GM12801 (cell line): ENCODE results near the gene TUB.

Experiments
- TF ChIP-seq, protein P1 (sequence below): IDR thresholded peaks from one replicate; pipeline ENCODE4 v1.5.1; 2011; ENCODE audit warnings: control low read depth; ENCODE audit not compliant: insufficient read length; ENCODE audit errors: extremely low read depth

Gene TUB

DNA sequence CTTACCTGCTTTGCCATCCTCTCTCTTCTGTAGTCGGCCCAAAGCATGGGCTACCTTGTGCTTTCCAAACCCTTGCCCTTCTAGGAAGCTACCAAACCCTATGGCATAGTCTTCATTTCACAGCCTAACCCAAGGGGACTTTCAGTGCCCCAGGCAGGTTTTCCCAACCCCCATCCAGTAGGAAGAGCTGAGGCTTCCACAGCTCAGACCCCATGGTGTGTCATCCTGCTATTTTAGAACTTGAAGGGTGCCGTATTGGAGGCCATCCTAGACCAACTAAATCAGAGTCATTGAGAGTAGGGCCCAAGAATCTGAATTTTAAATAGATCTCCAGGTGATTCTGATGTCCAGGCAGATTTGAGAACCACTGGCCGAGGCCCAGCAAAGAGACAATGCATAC is 31.9 kb upstream of the TUB start:
- TF ChIP-seq, protein P1, sequence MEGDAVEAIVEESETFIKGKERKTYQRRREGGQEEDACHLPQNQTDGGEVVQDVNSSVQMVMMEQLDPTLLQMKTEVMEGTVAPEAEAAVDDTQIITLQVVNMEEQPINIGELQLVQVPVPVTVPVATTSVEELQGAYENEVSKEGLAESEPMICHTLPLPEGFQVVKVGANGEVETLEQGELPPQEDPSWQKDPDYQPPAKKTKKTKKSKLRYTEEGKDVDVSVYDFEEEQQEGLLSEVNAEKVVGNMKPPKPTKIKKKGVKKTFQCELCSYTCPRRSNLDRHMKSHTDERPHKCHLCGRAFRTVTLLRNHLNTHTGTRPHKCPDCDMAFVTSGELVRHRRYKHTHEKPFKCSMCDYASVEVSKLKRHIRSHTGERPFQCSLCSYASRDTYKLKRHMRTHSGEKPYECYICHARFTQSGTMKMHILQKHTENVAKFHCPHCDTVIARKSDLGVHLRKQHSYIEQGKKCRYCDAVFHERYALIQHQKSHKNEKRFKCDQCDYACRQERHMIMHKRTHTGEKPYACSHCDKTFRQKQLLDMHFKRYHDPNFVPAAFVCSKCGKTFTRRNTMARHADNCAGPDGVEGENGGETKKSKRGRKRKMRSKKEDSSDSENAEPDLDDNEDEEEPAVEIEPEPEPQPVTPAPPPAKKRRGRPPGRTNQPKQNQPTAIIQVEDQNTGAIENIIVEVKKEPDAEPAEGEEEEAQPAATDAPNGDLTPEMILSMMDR = no peak

DNA sequence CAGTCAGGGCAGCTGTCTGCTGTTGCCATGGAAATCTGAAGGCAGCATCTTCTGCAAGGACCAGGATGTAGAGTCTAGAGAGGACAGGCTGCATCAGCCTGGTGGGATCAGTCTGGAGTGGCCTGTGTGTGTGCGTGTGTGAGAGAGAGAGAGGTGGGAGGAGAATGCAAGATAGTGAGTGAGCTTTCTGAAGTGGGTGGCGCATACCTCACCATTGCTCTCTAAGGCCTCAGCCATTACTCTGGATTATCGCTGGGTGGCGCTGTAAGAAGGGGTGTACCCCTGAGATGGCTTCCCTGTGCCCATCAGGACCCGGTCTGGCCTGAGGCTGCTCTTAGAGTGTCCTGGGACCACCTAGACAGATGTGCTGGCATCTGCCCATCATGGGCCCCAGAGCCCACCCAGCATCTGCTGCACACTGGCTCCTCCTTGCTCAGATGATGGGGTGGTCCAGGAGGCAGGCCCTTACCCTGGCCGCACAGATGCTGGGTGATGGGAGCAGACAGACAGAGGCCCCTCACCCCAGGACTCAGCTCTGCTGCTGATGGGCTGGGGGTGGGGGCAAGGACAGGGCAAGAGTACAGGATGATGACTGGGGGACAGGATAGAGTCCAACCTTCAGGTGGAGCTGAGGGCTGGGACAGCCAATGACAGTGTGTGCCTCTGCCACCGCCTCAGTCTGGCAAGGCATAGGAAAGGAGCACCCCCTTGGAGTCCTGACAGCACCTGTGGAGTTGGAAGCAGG is 25.7 kb upstream of the TUB start:
- TF ChIP-seq, protein P1 = no peak

DNA sequence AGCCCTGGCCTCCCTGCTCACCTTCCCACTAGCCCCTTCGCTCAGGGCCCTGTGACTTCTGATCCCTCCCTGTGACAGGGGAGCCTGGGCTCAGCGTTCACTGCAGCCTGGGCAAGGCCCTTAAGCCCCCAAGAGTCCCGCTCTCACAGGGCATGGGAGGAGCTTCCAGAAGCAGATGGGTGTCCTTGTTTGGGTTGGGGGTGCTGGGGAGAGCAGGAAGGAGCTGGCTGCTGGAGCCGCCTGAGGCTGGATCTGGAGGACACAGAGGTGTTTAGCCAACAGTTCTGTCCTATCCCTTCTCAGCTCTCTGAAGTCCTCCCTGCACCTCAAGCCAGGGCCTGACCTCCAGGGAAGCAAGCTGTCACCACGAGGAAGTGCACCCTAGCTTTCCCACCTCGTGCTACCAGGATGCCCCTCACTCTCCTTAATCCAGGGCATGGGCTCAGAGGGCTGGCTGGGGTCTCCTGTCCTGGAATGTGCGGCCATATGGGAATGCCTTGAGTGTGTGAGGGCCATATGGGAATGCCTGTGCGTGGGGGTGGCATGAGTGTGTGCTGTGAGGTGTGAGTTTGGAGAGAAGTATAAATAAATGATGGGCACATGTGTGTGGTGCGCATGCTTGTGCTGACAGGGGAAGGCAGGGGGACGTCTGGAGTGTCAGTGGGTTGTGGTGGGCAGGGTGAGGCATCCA is 25.0 kb upstream of the TUB start:
- TF ChIP-seq, protein P1 = no peak

DNA sequence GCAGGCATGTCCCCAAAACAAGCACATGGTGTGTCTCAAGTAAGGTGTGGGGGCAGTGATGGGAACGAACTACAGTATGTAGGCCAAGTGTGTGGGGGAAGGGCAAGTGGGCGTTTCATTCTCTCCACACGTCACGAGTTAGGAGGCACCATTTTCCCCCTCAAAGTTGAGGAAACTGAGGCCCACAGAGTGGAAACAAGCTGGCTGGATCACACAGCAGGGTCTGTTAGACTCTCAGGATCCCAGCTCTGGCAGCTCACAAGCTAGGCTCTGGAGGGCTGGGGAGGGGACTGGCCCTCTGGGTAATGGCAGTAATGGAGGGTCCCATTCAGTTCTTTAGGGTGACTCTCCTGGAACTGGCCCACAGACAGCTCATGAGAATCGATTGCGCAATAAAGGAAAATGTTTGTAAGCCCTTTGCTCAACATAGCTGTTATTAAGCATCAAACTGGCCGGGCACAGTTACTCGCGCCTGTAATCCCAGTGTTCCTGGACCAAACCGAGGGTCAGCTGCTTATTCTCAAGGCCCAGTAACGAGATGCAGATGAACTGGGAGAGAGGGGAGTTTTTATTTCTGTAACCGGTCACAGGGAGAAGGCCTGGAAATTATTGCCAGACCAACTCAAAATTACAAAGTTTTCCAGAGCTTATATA is 24.1 kb upstream of the TUB start:
- TF ChIP-seq, protein P1 = no peak

DNA sequence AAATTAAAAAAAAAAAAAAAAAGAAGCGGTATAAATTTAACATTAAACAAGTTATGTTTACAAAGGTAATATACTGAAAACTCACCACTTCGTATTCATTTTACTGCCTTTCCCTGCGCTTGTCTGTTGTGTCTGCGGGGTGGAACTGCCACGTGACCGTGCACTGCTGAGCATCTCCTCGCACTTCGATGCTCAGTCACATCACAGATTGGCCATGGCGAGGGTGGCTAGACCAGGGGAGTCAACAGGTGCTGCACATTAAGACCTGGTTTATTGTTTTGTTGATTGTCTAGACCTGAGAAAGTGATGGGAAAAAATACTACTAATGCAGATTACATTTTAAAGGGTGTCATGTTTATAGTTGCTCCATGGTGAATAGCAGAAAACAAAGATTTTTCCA is 22.8 kb upstream of the TUB start:
- TF ChIP-seq, protein P1 = no peak

DNA sequence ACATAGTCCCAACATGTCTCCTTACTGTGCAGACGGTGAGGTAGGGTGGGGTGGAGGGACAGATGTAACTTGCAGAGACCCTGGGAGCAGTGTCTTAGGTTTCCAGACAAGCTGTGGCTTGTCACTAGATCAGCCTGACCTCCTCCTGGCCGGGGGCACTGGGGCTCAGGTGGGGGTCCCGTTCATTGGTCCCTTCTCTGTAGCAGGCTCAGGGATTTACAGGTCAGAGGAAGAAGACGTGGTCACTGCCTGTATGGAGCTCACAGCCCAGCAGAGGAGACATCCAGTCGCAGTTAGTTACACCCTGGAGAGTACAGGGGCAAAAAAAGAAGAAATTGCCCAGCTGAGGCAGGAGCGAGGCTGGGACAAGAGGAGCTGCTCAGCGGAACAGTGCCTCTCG is 22.0 kb upstream of the TUB start:
- TF ChIP-seq, protein P1 = no peak

DNA sequence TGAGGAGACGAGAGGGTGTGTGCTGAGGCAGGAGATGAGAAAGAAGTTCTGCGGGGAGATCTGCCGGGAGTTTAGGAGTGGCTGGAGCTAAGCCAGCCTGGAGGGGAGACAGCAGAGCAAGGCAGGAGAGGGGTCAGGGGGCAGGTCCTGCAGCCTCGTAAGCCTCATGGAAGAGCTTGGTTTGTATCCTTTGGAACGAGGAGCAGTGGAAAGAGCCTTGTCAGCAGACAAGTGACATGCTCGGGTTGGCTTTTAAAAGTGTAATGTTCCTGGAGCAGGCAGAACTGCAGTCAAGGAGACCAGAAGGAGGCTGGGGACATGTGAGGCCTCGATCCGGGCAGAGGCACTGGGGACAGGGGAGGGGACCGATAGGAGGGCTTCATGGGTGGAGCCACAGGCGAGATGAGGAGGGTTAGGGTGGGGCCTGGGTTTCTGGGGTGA is 21.4 kb upstream of the TUB start:
- TF ChIP-seq, protein P1 = no peak
